Stimulated activated CD4-positive, alpha-beta T cell treated with anti-CD3 and anti-CD28 coated beads, TNF-alpha, amount 100 ng/mL, for 48 hours (primary cell): ENCODE results near the gene OR2H2.

Experiments
- DNase-seq, 3 donors: peaks; one replicate each; pipeline ENCODE4 v3.0.0-alpha.2; 2020; ENCODE audit warnings: low read depth in 3 of 3

Gene OR2H2

DNA sequence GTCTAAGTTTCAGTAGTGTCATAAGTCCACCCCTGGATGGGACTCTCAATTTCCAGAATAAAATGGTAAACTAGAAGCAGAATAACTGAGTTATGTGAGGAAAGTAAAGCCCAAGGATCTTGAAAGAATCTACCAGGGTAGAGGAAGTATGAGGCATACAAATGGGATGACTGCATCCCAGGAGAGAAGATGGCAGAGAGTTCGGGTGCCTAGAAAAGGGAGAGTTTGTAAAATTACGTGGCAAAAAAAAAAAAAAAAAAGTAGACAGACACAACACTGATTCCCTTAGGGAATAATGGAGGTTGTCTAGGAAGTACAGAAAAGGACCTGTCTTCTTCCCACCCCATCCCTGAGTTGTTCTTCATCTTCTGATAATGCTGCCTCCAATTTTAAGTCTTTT is 44.6 kb downstream of the OR2H2 start:
- no peak for DNase-seq

DNA sequence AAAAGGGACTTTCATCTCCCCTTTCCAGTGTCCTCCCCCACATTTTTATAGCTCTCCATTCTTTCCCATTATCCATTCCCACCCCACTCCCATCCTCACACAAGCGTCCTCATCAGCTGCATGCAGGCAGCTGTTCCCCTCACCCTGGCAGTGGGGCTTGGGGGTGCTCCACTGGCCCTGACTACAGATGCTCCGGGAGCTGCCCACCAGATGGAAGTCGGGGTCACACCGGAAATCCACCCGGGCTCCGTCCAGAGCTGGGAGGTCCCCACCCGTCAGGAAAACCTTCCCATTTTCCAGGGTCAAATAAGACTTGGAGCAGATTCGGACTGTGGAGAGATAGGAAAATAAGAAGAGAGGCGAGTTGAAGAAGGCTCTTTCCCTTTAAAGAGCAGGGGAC is 45.4 kb downstream of the OR2H2 start:
- DNase-seq, result no peak

DNA sequence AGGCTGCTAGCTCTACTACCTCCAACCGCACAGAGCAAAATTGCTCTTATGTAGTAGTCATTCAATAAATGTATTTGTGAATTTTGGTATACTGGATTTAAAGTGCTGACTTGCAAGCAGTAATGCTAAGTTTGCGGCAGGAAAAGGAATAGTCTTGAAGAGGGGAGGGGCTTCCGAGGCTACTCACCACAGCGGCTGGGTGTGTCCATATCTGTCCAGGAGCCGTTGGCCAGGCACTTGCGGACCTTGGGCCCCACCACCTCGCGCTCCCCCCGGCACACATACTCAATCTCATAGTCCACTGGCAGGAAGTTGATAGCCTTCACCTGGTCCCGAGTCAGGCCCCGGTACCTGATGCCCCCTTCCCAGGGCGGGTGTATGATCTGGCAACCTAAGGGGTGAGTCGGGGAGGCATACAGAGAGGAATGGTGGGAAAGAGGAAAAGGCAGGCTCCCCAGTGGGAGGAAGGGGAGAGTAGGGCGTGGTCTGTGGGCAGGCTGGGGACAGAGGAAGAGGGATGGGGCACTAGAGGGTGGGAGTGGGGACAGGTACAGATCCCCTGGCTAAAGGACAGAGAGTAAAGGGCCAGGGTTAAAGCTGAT is 46.4 kb downstream of the OR2H2 start:
- DNase-seq, result no peak

DNA sequence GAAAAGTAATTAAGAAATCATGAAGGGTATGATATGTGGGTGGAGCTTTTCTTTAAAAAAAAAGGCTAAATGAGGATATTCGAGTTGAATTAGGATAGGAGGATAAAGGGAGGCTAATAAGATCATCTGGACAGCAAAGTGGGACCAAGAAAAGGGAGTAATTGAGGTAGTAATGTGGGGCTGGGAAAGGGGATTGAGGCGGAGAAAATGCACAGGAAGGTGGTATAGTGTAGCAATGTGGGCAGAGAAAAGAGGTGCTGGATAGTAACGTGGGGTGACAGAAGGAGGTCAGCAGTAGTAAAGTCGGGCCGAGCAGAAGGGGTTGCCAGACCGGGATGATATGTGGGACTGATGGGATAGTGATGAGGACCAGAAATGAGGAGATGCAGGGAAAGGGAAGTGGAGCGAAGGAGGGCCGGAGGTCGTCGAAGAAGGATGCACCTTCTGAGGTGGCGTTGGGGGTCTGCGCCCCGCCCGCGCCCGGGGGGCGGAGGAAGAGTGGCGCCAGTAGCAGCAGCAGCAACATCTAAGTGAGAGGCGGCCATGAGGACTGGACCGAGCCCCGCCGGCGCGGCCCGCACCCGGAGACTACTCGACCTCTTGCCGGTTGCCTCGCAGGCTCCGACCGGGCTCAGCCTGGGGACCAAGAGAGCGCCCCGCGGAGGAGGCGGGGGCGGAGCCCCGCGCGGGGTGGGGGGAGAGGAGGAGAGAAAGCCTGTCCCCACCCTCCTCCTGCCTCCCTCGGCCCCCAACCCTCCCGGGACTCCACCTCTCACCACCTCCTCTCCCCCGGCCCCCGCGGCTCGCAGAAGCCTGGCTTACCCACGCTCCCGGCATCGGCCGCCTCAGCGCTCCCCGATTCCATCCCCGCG is 47.2 kb downstream of the OR2H2 start:
- DNase-seq, result peak in 2 of 3 donors; percentile 22 to 26

DNA sequence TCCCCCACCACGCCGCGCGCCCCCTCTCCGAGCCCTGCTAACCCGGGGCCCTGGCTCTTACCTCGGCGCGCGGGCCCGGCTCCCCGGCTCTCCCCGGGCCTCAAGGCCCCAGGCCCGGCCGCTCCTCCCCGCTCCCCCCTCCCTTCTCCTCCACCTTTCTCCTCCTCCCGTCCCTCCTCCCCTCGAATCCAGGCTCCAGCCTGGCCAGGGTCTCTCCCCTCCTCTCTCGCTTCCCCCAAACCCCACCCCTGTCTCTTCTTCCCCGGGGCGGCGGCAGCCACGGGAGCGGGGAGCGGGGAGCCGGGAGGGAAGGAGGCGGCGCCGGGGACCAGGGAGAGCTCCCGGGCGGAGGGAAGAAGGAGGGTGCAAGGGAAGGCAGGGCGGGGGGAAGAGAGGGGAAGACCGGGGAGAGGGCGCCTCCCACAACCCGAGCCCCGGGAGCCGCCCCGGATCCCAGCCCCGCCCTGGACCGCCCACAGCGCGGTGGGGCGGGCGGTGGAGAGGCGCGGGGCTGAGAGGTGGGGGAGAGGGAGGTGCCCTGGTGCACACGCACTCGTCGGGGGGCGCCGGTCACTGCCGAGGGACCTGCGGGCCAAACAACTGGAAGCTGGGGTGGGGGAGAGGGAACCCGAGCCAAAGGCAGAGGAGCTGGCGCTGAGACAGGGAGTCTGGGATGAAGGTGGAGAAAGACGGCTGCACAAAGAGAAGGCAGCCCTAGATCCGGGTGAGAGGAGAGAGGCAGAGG is 48.0 kb downstream of the OR2H2 start, which contains the start of gene GABBR1:
Gene GABBR1, minus strand, starts transcription at position 395 of the 745 bp plus-strand sequence. CDS start 798 bp downstream, outside the sequence.
- peak in 2 of 3 donors; percentile 51 to 71 for DNase-seq

- DNase-seq, result no peak
These were observed 48.6 kb downstream of the OR2H2 start for GRCh38 chr6:29633534-29633905.

DNA sequence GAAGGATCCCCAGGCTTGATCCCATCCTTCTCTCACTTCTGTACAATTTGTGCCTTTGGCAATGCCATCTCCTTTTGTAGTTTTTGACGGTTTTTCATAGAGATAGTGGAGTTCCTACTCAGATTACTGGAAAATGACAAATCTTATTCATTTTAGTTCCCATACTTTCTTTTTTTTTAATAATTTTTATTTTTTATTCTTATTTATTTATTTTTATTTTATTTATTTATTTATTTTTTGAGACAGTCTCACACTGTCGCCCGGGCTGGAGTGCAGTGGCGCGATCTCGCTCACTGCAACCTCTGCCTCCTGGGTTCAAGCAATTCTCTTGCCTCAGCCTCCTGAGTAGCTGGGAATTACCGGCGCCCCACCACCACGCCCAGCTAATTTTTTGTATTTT is 52.3 kb downstream of the OR2H2 start:
- DNase-seq, result no peak
